H9 (cell line): ENCODE measurements around the gene COL19A1. TPM values are rescaled to one million over a fixed set of nuclear protein-coding genes. Genes with fewer than 3 reads are reported as not detected.

Experiments used
- DNase-seq: peaks from one replicate; pipeline ENCODE4 v3.0.0-alpha.2; 2017
- H2AFZ ChIP-seq: one replicate; pipeline ENCODE4 v1.6.1; 2013; ENCODE audit warnings: mild to moderate bottlenecking, low read length, control low read depth, moderate library complexity
- H2AK5ac ChIP-seq: 2 replicates; pipeline ENCODE4 v1.6.1; 2013; ENCODE audit warnings: low read length, control low read depth, mixed read lengths; ENCODE audit not compliant: insufficient read length
- H2BK120ac ChIP-seq: one replicate; pipeline ENCODE4 v1.6.1; 2013; ENCODE audit warnings: low read depth, mild to moderate bottlenecking, low read length, control low read depth, inconsistent platforms; ENCODE audit not compliant: poor library complexity, severe bottlenecking
- H2BK12ac ChIP-seq: 2 replicates; pipeline ENCODE4 v1.6.1; 2013; ENCODE audit warnings: low read length, control low read depth, mixed read lengths, low read depth; ENCODE audit not compliant: insufficient read length
- H2BK15ac ChIP-seq: 2 replicates; pipeline ENCODE4 v1.6.1; 2013; ENCODE audit warnings: low read depth, low read length, control low read depth
- H2BK20ac ChIP-seq: one replicate; pipeline ENCODE4 v1.6.1; 2013; ENCODE audit warnings: low read depth, mild to moderate bottlenecking, low read length, control low read depth, inconsistent platforms; ENCODE audit not compliant: poor library complexity, severe bottlenecking
- H2BK5ac ChIP-seq: 2 replicates; pipeline ENCODE4 v1.6.1; 2013; ENCODE audit warnings: low read length, control low read depth, mixed read lengths; ENCODE audit not compliant: insufficient read length
- H3K14ac ChIP-seq: 2 replicates; pipeline ENCODE4 v1.6.1; 2013; ENCODE audit warnings: low read length, control low read depth; ENCODE audit not compliant: insufficient read depth
- H3K18ac ChIP-seq: 2 replicates; pipeline ENCODE4 v1.6.1; 2013; ENCODE audit warnings: low read depth, mild to moderate bottlenecking, mixed read lengths, low read length, control low read depth; ENCODE audit not compliant: insufficient read length
- H3K23ac ChIP-seq: 2 replicates; pipeline ENCODE4 v1.6.1; 2013; ENCODE audit warnings: low read length, control low read depth, mixed read lengths, low read depth; ENCODE audit not compliant: insufficient read length
- H3K23me2 ChIP-seq: 2 replicates; pipeline ENCODE4 v1.6.1; 2013; ENCODE audit warnings: low read depth, mild to moderate bottlenecking, mixed read lengths, low read length, control low read depth; ENCODE audit not compliant: insufficient read length, poor library complexity, severe bottlenecking
- H3K27ac ChIP-seq: 2 replicates; pipeline ENCODE4 v1.5.1; 2013; ENCODE audit warnings: low read length, control low read depth, mixed read lengths, low read depth; ENCODE audit not compliant: insufficient read length
- H3K27me3 ChIP-seq: 2 replicates; pipeline ENCODE4 v1.6.1; 2013; ENCODE audit warnings: low read length, control low read depth, inconsistent platforms; ENCODE audit not compliant: insufficient read depth
- H3K4ac ChIP-seq: 2 replicates; pipeline ENCODE4 v1.6.1; 2013; ENCODE audit warnings: low read depth, mild to moderate bottlenecking, control low read depth, inconsistent platforms, low read length, moderate library complexity
- H3K4me1 ChIP-seq: 2 replicates; pipeline ENCODE4 v1.6.1; 2013; ENCODE audit warnings: low read length, control low read depth, inconsistent platforms; ENCODE audit not compliant: insufficient read depth
- H3K4me2 ChIP-seq: 2 replicates; pipeline ENCODE4 v1.6.1; 2013; ENCODE audit warnings: low read length, control low read depth, mixed read lengths; ENCODE audit not compliant: insufficient read length, insufficient read depth
- H3K56ac ChIP-seq: 2 replicates; pipeline ENCODE4 v1.6.1; 2013; ENCODE audit warnings: low read depth, mild to moderate bottlenecking, mixed read lengths, low read length, control low read depth; ENCODE audit not compliant: insufficient read length
- H3K79me1 ChIP-seq: 2 replicates; pipeline ENCODE4 v1.6.1; 2013; ENCODE audit warnings: low read depth, mild to moderate bottlenecking, moderate library complexity, low read length, control low read depth, inconsistent platforms; ENCODE audit not compliant: insufficient read depth, poor library complexity, severe bottlenecking
- H3K79me2 ChIP-seq: 2 replicates; pipeline ENCODE4 v1.6.1; 2013; ENCODE audit warnings: low read length, control low read depth, inconsistent platforms; ENCODE audit not compliant: insufficient read depth
- H3K9ac ChIP-seq: 2 replicates; pipeline ENCODE4 v1.6.1; 2013; ENCODE audit warnings: low read length, control low read depth, mixed read lengths; ENCODE audit not compliant: insufficient read length; ENCODE audit errors: extremely low read depth
- H3K9me3 ChIP-seq: one replicate; pipeline ENCODE4 v1.6.1; 2013; ENCODE audit warnings: low read depth, low read length, inconsistent platforms; ENCODE audit not compliant: control insufficient read depth
- H3T11ph ChIP-seq: one replicate; pipeline ENCODE4 v1.6.1; 2013; ENCODE audit warnings: mild to moderate bottlenecking, low read length, control low read depth, inconsistent platforms
- H4K20me1 ChIP-seq: one replicate; pipeline ENCODE4 v1.6.1; 2013; ENCODE audit not compliant: control insufficient read depth, insufficient read length, insufficient read depth
- H4K5ac ChIP-seq: 2 replicates; pipeline ENCODE4 v1.6.1; 2013; ENCODE audit warnings: low read depth, mild to moderate bottlenecking, mixed read lengths, low read length, control low read depth; ENCODE audit not compliant: insufficient read length
- H4K8ac ChIP-seq: replicated peaks from 2 replicates; pipeline ENCODE4 v1.6.1; 2013; ENCODE audit warnings: low read length, control low read depth, mixed read lengths, low read depth; ENCODE audit not compliant: insufficient read length
- H4K91ac ChIP-seq: 2 replicates; pipeline ENCODE4 v1.6.1; 2013; ENCODE audit warnings: low read depth, mild to moderate bottlenecking, moderate library complexity, mixed read lengths, low read length, control low read depth; ENCODE audit not compliant: insufficient read length
- H3K27ac Mint-ChIP-seq, 3 experiments: 2 replicates in 2 of 3; 3 replicates in 1 of 3; pipeline ENCODE4 v1.8.0; 2020 to 2021; ENCODE audit warnings: mixed read lengths in 3 of 3, mild to moderate bottlenecking in 1 of 3, moderate library complexity in 1 of 3
- H3K27me3 Mint-ChIP-seq: 2 replicates; pipeline ENCODE4 v1.8.0; 2021; ENCODE audit warnings: low read depth, mild to moderate bottlenecking, moderate library complexity, mixed read lengths
- H3K36me3 Mint-ChIP-seq, 3 experiments: 2 replicates in 2 of 3; 3 replicates in 1 of 3; pipeline ENCODE4 v1.8.0; 2020 to 2021; ENCODE audit warnings: low read depth in 3 of 3, mixed read lengths in 3 of 3; ENCODE audit not compliant: insufficient read depth in 1 of 3
- H3K4me1 Mint-ChIP-seq, 2 experiments: 2 replicates each; pipeline ENCODE4 v1.8.0; 2020; ENCODE audit warnings: mixed read lengths in 2 of 2
- H3K4me3 Mint-ChIP-seq, 2 experiments: 2 replicates in 1 of 2; 3 replicates in 1 of 2; pipeline ENCODE4 v1.8.0; 2020 to 2021; ENCODE audit warnings: mild to moderate bottlenecking in 2 of 2, mixed read lengths in 2 of 2, moderate library complexity in 1 of 2
- H3K9me3 Mint-ChIP-seq, 2 experiments: 2 replicates in 1 of 2; 3 replicates in 1 of 2; pipeline ENCODE4 v1.8.0; 2020; ENCODE audit warnings: mild to moderate bottlenecking in 2 of 2, mixed read lengths in 2 of 2, moderate library complexity in 1 of 2
- CTCF ChIP-seq: fragments of 200-600 bp; sonication (generic); conservative IDR thresholded peaks from 3 replicates; pipeline ENCODE4 v1.8.0; 2021; ENCODE audit warnings: antibody characterized with exemption, mild to moderate bottlenecking
- WGBS: extraction: QIAGEN DNeasy Blood & Tissue Kit; methylation state at CpG from one replicate; pipeline ENCODE4 v1.1.7; 2013; ENCODE audit warnings: missing lambda C conversion rate, low lambda C conversion rate, mixed read lengths; ENCODE audit not compliant: insufficient read length; ENCODE audit errors: extremely low coverage; 5-methylcytosine and 5-hydroxymethylcytosine counted together
- total RNA-seq: library from RNA; stranded (reverse); gene quantifications from 2 replicates; pipeline ENCODE4 v1.2.1, GENCODE V29; 2021

Gene COL19A1
- total RNA-seq, 1 experiment from 2014 or later: not detected

GRCh38 chr6:69887026-69887425 lies 20.7 kb downstream of the COL19A1 start:
- TF ChIP-seq CTCF: no peak
- no peak overlapping the region for H4K91ac ChIP-seq
- peaks cover 0 to 6% of the 10 kb centered on the region in 2 experiments; a peak in 3 of 5 replicates for H3K9me3 Mint-ChIP-seq

More at GRCh38 chr6:69887026-69887425, 20.7 kb downstream of the COL19A1 start:
- Histone ChIP-seq H2BK15ac (no peak overlapping the region), H2BK120ac (no peak overlapping the region), H4K5ac (no peak overlapping the region), H2BK5ac (no peak overlapping the region), H2BK20ac (no peak overlapping the region), H4K20me1 (no peaks in the 10 kb centered on the region), H4K8ac (no peak overlapping the region), H3K56ac (no peak overlapping the region), H3K4ac (no peak overlapping the region), H3K9me3 (no peaks in the 10 kb centered on the region), H2AK5ac (no peak overlapping the region), H3K23me2 (no peaks in the 10 kb centered on the region), H3K27me3 (no peaks in the 10 kb centered on the region), H3K23ac (no peak overlapping the region), H3K9ac (no peak overlapping the region), H3K79me1 (no peaks in the 10 kb centered on the region), H3K27ac (no peak overlapping the region), H2AFZ (no peak overlapping the region), H2BK12ac (no peak overlapping the region), H3K79me2 (no peaks in the 10 kb centered on the region), H3K18ac (no peak overlapping the region), H3T11ph (no peak overlapping the region), H3K14ac (no peak overlapping the region), H3K4me1 (no peaks in the 10 kb centered on the region), H3K4me2 (no peak overlapping the region)
- no peak for DNase-seq
- H3K27ac Mint-ChIP-seq: no peak overlapping the region
- no peaks in the 10 kb centered on the region for H3K27me3 Mint-ChIP-seq
- H3K4me1 Mint-ChIP-seq: no peaks in the 10 kb centered on the region
- H3K4me3 Mint-ChIP-seq: no peak overlapping the region
- WGBS: no CpG with 5 or more reads among the region's 1 CpG
- H3K36me3 Mint-ChIP-seq: no peaks in the 10 kb centered on the region; a peak in 1 of 7 replicates
